Daoy (cell line): Measurements from ENCODE around the gene CYBA. TPM values are rescaled to one million over a fixed set of nuclear protein-coding genes. Genes with fewer than 3 reads are reported as not detected.
"Not testable (repeated sequence)": the region's sequence is repeated elsewhere in the genome, so short reads cannot be mapped to it uniquely, and the experiment has no call there.

Experiments
- DNase-seq: peaks from one replicate; pipeline ENCODE4 v3.0.0-alpha.2; 2015; ENCODE audit warnings: low read depth
- total RNA-seq: library from RNA; depleted of rRNA; stranded (reverse); fragments of >200 nt; shearing (Covaris generic); gene quantifications from 2 replicates; pipeline ENCODE4 v1.2.3, GENCODE V29; 2014

Gene CYBA
- total RNA-seq, 1 experiment from 2014 or later = 259 TPM

GRCh38 chr16:88614818-88615580, 35.9 kb downstream of the CYBA start:
- DNase-seq = no peak

GRCh38 chr16:88613911-88614817, 36.7 kb downstream of the CYBA start:
- DNase-seq = no peak

GRCh38 chr16:88613293-88613692, 37.6 kb downstream of the CYBA start:
- no peak for DNase-seq

GRCh38 chr16:88610909-88611812, 39.7 kb downstream of the CYBA start:
- no peak for DNase-seq

GRCh38 chr16:88610080-88610479, 40.8 kb downstream of the CYBA start:
- DNase-seq = no peak

- not testable (repeated sequence) for DNase-seq
Observed at GRCh38 chr16:88609426-88609825, 41.4 kb downstream of the CYBA start.

GRCh38 chr16:88608076-88608475, 42.8 kb downstream of the CYBA start:
- no peak for DNase-seq

GRCh38 chr16:88606148-88606757, 44.6 kb downstream of the CYBA start:
- DNase-seq = no peak

- no peak for DNase-seq
Observed at GRCh38 chr16:88605186-88606147, 45.4 kb downstream of the CYBA start.

- no peak for DNase-seq
Observed at GRCh38 chr16:88602091-88602490, 48.8 kb downstream of the CYBA start.

GRCh38 chr16:88601313-88602036, 49.4 kb downstream of the CYBA start:
- DNase-seq = no peak

- no peak for DNase-seq
Observed at GRCh38 chr16:88600539-88600896, 50.3 kb downstream of the CYBA start.

- DNase-seq = no peak
Observed at GRCh38 chr16:88599825-88600538, 50.9 kb downstream of the CYBA start.

- no peak for DNase-seq
Observed at GRCh38 chr16:88599092-88599733, 51.6 kb downstream of the CYBA start.

- DNase-seq = no peak
Observed at GRCh38 chr16:88597856-88598491, 52.9 kb downstream of the CYBA start.

- DNase-seq = no peak
Observed at GRCh38 chr16:88596483-88596882, 54.4 kb downstream of the CYBA start.

GRCh38 chr16:88595921-88596320, 54.9 kb downstream of the CYBA start:
- DNase-seq = no peak

GRCh38 chr16:88595101-88595500, 55.8 kb downstream of the CYBA start:
- no peak for DNase-seq
